ENCODE data around the gene SOBP.

Gene SOBP

DNA sequence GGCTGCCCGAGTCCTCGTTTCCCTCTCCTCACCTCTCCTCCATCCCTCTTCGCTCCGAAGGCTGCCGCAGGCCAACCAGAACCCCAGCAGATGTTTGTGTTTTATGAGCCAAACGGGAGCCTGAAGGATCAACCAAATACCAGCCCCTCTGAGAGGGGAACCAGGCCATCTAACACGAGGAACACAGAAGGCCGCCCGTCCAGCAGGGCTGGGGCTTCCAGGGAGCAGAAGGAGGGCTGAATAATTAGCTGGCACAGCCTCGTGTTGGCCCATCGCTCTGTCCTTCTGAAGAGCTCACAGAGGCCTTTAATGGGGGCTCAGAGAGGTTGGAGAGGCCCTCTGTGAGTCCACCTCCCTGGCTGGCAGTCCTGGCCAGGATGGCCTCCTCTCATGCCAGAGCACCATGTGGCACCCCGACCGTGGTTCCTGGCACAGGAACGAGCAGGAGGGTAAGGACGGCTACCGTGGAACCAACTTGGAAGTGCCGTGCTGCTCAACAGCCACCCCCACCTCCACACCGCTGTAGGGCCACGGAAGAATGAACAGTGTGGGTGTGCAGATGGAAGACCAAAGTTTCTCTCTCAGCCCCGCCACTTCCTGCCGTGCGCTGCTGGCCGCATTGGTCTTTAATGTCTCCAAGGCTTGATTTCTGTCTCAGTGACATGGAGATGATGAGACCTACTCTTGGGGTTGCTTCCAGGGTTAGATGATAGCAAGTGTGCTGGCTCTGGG lies 179.0 kb downstream of the SOBP start:
- H3K4me2 ChIP-seq (ENCODE audit: low read length) = no peak overlapping the region
- H3K4me3 ChIP-seq (ENCODE audit: low read length) = no peak overlapping the region
- H3K27me3 ChIP-seq (ENCODE audit: control insufficient read depth, insufficient read depth, low read length) = no peaks in the 10 kb centered on the region
- H3K9ac ChIP-seq (ENCODE audit: low read depth, low read length) = no peak overlapping the region
- H3K9me3 ChIP-seq (replicated peaks; ENCODE audit: low read length) = no peaks in the 10 kb centered on the region
- H3K4me1 ChIP-seq (ENCODE audit: control insufficient read depth, insufficient read depth, low read length) = peaks cover 27% of the 10 kb centered on the region
- H3K36me3 ChIP-seq (ENCODE audit: insufficient read depth, low read length) = no peaks in the 10 kb centered on the region

DNA sequence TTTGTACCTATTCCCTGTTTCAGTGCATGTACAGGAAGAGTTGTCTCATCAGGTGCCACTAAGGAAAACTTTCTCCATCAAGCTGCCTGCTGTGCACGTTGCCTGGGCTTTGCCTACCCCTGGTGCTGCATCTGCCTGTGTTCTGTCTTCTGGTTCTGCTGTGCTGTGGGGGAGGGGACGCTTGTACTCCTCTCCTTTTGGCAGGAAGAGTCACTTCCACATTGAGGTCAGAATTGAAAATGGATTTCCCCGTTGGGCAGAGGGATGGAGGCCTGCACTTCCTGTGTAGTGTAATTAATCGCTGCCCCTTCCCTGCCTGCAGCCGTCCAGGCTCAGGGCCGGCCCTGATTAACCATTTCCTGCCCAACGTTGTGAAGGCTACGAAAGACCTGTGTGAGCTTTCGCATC lies 180.9 kb downstream of the SOBP start:
- H3K9ac ChIP-seq (ENCODE audit: low read depth, low read length) = no peak overlapping the region
- no peaks in the 10 kb centered on the region for H3K9me3 ChIP-seq (replicated peaks; ENCODE audit: low read length)

DNA sequence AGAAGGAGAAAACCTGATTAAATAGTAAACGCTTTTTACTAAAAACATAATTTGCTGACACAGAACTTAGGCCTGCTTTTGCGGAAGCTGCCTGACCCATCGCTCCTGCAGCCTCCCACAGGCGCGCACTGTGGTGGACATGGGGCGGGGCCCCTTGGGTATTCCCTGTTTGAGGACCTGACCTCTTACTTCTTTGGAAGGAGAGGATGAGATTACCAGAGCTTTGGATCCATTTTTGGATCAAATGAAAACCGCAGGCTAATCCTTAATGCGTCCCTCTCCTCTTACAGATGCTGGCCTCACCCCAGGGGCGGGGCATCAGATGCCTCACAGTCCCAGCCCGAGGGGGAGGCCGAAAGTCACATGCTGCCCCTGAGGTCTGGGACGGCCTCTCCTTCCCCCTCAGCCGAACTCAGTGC lies 183.2 kb downstream of the SOBP start:
- no peak overlapping the region for H3K4me2 ChIP-seq (ENCODE audit: low read length)
- H3K4me1 ChIP-seq (ENCODE audit: control insufficient read depth, insufficient read depth, low read length) = peaks cover 16% of the 10 kb centered on the region
- no peaks in the 10 kb centered on the region for H3K36me3 ChIP-seq (ENCODE audit: insufficient read depth, low read length)
- H3K27me3 ChIP-seq (ENCODE audit: control insufficient read depth, insufficient read depth, low read length) = no peaks in the 10 kb centered on the region
- no peak overlapping the region for H3K9ac ChIP-seq (ENCODE audit: low read depth, low read length)
- no peaks in the 10 kb centered on the region for H3K9me3 ChIP-seq (replicated peaks; ENCODE audit: low read length)
- H3K4me3 ChIP-seq (ENCODE audit: low read length) = no peak overlapping the region

More for the DNA sequence above, 180.9 kb downstream of the SOBP start:
- no peak overlapping the region for H3K4me2 ChIP-seq (ENCODE audit: low read length)
- H3K4me3 ChIP-seq (ENCODE audit: low read length) = no peak overlapping the region
- H3K36me3 ChIP-seq (ENCODE audit: insufficient read depth, low read length) = no peaks in the 10 kb centered on the region
- H3K4me1 ChIP-seq (ENCODE audit: control insufficient read depth, insufficient read depth, low read length) = peaks cover 23% of the 10 kb centered on the region
- H3K27me3 ChIP-seq (ENCODE audit: control insufficient read depth, insufficient read depth, low read length) = no peaks in the 10 kb centered on the region

DNA sequence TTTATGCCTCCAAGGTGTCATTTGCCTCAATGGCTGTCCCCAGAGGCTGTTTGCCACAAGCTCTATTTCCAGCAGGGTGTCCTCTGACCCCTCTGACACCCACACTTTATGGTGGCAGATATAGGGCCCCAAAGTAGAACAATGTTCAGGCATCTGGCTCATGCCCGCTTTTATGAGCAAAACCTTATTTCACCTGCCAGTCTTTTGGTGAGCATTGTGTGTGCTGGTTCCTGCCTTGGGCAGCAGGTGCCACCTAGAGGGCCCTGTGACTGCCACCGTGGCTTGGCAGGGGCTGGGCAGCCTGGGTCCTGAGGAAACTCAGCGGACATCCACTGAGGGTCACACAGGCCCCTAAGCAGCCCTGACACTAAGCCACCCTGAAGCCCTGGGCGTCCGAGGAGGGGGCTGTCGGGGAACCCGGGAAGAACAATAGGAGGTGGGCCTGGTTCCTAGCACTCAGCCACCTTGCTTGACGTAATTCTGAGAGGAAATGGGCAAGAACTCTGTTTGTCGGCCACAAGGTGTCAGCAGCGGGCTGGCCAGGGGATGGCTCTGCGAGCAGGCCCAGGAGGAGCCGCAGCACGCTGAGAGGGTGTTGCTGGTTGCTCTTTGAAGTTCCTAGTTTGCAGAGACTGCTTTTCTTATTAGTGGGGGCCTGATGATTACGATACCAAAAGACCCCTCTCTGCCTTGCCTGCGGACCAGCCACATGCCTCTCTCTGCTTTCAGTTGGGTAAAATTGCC lies 185.2 kb downstream of the SOBP start:
- Histone ChIP-seq H3K4me1 (ENCODE audit: control insufficient read depth, insufficient read depth, low read length) (peaks cover 16% of the 10 kb centered on the region), H3K27me3 (ENCODE audit: control insufficient read depth, insufficient read depth, low read length) (no peaks in the 10 kb centered on the region), H3K4me2 (ENCODE audit: low read length) (peak overlapping the region; percentile 28), H3K9me3 (replicated peaks; ENCODE audit: low read length) (no peaks in the 10 kb centered on the region), H3K36me3 (ENCODE audit: insufficient read depth, low read length) (no peaks in the 10 kb centered on the region), H3K9ac (ENCODE audit: low read depth, low read length) (no peak overlapping the region), H3K4me3 (ENCODE audit: low read length) (no peak overlapping the region)

DNA sequence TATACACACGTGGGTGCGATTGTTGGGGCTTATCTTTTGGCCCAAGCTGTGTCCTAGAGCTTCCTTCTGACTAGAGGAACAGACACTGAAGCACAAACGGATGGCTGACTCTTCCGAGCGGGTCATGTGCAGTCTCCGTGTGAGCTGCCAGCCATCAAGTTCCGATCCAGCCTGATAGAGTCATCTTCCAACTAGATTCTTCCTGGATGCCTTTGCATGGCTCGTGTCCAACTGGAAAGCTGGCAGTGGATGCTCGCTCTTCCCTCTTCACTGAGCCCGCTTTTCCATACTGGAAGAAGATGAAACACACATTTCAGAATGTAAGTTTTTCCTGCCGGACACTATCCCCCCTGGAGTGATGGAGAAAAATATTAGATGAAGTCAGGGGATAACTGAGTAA lies 186.1 kb downstream of the SOBP start:
- H3K4me2 ChIP-seq (ENCODE audit: low read length) = peak overlapping the region; percentile 28
- no peaks in the 10 kb centered on the region for H3K36me3 ChIP-seq (ENCODE audit: insufficient read depth, low read length)
- H3K4me3 ChIP-seq (ENCODE audit: low read length) = no peak overlapping the region
- peaks cover 11% of the 10 kb centered on the region for H3K4me1 ChIP-seq (ENCODE audit: control insufficient read depth, insufficient read depth, low read length)
- H3K9ac ChIP-seq (ENCODE audit: low read depth, low read length) = no peak overlapping the region
- H3K27me3 ChIP-seq (ENCODE audit: control insufficient read depth, insufficient read depth, low read length) = no peaks in the 10 kb centered on the region
- H3K9me3 ChIP-seq (replicated peaks; ENCODE audit: low read length) = no peaks in the 10 kb centered on the region

DNA sequence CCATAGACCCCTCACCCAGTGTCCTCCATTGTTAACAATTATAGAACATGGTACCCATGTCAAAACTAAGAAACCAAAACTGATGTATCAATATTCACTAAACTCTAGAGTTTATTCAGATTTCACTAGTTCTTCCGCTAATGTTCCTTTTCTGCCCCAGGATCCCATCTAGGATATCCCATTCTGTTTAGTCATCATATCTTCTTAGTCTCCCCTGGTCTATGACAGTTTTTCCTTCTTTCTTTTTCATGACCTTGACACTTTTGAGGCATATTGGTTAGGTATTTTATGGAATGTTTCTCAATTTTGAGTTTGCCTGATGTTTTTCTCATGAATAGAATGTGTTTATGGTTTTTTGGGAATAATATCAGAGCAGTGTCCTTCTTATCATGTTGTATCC lies 187.5 kb downstream of the SOBP start:
- H3K4me2 ChIP-seq (ENCODE audit: low read length) = no peak overlapping the region
- no peaks in the 10 kb centered on the region for H3K9me3 ChIP-seq (replicated peaks; ENCODE audit: low read length)
- H3K9ac ChIP-seq (ENCODE audit: low read depth, low read length) = no peak overlapping the region
- H3K4me3 ChIP-seq (ENCODE audit: low read length) = no peak overlapping the region
- H3K27me3 ChIP-seq (ENCODE audit: control insufficient read depth, insufficient read depth, low read length) = no peaks in the 10 kb centered on the region
- peaks cover 9% of the 10 kb centered on the region for H3K4me1 ChIP-seq (ENCODE audit: control insufficient read depth, insufficient read depth, low read length)
- no peaks in the 10 kb centered on the region for H3K36me3 ChIP-seq (ENCODE audit: insufficient read depth, low read length)

DNA sequence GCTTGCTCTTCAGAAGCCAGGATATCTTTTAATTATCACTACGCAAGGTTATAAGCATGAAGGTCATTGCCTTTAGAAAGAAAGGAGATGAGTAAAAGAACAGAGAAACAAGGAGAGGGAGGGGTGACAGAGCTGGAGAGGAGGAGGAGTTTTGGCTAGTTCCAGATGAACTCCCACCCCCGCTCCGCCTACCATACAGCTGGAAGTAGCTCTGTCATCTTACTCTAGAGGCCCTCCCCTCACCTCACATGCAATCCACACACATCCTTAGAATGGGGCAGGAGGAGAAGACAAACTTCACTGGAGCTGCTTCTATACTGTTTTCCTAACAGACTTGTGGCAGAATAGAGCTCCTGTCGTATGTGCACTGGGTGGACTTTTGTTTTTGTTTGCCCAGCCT lies 189.5 kb downstream of the SOBP start:
- H3K9ac ChIP-seq (ENCODE audit: low read depth, low read length) = no peak overlapping the region
- peaks cover 9% of the 10 kb centered on the region for H3K4me1 ChIP-seq (ENCODE audit: control insufficient read depth, insufficient read depth, low read length)
- peaks cover 3% of the 10 kb centered on the region for H3K9me3 ChIP-seq (replicated peaks; ENCODE audit: low read length)
- H3K4me3 ChIP-seq (ENCODE audit: low read length) = no peak overlapping the region
- H3K4me2 ChIP-seq (ENCODE audit: low read length) = no peak overlapping the region
- H3K36me3 ChIP-seq (ENCODE audit: insufficient read depth, low read length) = no peaks in the 10 kb centered on the region
- no peaks in the 10 kb centered on the region for H3K27me3 ChIP-seq (ENCODE audit: control insufficient read depth, insufficient read depth, low read length)

DNA sequence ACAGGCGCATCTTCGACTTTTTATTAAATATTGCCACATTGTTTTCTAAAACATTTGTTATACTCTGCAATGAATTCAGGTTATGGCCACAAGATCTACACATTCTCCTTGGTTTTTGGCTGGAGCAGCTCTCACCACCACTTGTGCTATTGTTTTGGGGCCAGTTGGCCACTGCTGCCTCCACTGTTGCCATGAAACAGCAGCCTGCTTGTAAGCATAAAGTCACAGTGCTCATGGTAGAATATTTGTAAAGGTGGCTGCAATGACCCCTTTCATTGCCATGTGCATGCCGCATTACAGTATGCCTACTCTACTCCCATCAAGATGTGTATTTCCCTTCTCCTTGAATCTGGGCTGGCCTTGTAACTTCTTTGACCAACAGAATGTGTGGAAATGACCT lies 192.8 kb downstream of the SOBP start:
- H3K36me3 ChIP-seq (ENCODE audit: insufficient read depth, low read length) = no peaks in the 10 kb centered on the region
- no peak overlapping the region for H3K9ac ChIP-seq (ENCODE audit: low read depth, low read length)
- H3K27me3 ChIP-seq (ENCODE audit: control insufficient read depth, insufficient read depth, low read length) = no peaks in the 10 kb centered on the region
- H3K9me3 ChIP-seq (replicated peaks; ENCODE audit: low read length) = peaks cover 3% of the 10 kb centered on the region
- H3K4me1 ChIP-seq (ENCODE audit: control insufficient read depth, insufficient read depth, low read length) = no peaks in the 10 kb centered on the region
- no peak overlapping the region for H3K4me3 ChIP-seq (ENCODE audit: low read length)
- no peak overlapping the region for H3K4me2 ChIP-seq (ENCODE audit: low read length)

DNA sequence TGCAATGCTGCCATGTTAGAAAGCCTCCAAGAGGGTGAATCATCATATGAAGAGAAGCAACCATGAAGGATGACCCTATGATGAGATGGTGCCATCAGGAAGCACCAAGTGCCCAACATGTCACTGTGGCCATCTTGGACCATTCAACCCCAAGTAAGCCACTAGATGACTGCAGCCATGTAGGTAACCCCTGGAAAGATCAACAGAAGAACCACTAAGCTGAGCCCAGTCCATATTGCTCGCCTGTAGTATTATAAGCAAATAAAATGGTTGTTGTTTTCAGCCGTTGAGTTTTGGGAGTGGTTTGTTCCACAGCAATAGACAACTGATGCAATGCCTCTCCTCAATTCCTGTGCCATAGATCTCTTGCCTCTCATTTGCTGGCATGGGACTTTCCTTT lies 193.3 kb downstream of the SOBP start:
- Histone ChIP-seq H3K27me3 (ENCODE audit: control insufficient read depth, insufficient read depth, low read length) (no peaks in the 10 kb centered on the region), H3K36me3 (ENCODE audit: insufficient read depth, low read length) (no peaks in the 10 kb centered on the region), H3K4me3 (ENCODE audit: low read length) (no peak overlapping the region), H3K4me2 (ENCODE audit: low read length) (no peak overlapping the region), H3K9me3 (replicated peaks; ENCODE audit: low read length) (peaks cover 3% of the 10 kb centered on the region), H3K9ac (ENCODE audit: low read depth, low read length) (no peak overlapping the region), H3K4me1 (ENCODE audit: control insufficient read depth, insufficient read depth, low read length) (no peaks in the 10 kb centered on the region)

DNA sequence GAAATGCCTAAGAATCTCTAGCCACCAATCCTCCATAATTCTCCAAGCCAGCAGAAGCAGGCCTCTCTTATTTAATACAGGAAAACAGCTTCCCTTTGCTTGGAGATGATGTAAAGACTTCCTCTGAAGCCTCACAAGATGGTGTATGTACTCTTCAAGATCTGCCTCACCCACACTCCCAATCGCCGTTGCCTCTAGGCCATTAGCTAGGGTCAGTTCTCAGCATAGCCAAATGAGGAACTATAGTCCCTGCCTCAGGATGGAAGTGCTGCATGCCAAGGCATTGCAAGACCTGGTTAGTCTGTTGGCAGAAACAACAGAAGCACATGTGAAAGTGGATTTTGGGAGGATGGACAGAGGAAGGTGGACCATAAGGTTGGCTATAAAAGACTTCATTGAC lies 195.1 kb downstream of the SOBP start:
- Histone ChIP-seq H3K9ac (ENCODE audit: low read depth, low read length) (no peak overlapping the region), H3K4me2 (ENCODE audit: low read length) (no peak overlapping the region), H3K36me3 (ENCODE audit: insufficient read depth, low read length) (no peaks in the 10 kb centered on the region), H3K9me3 (replicated peaks; ENCODE audit: low read length) (peaks cover 3% of the 10 kb centered on the region), H3K27me3 (ENCODE audit: control insufficient read depth, insufficient read depth, low read length) (no peaks in the 10 kb centered on the region), H3K4me1 (ENCODE audit: control insufficient read depth, insufficient read depth, low read length) (peaks cover under 1% of the 10 kb centered on the region), H3K4me3 (ENCODE audit: low read length) (no peak overlapping the region)

DNA sequence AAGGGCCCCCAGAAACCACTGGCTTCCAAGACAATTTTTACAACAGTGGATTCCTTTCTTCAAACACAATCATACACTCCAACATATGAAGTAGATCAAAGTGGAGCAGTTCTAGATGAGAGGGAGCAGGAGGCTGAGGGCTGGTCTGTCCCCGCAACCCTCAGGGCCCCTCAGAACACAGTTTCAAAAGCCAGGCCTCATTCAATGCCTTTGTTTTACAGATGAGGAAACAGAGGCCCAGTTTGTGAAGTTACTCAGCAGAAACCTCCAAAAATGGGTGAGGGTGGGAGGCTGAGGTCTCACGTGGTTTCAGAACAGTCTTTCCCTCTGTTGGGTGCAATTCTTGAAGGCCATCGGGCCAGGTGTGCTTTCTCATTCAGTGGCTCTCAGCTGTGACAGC lies 199.3 kb downstream of the SOBP start:
- Histone ChIP-seq H3K27me3 (ENCODE audit: control insufficient read depth, insufficient read depth, low read length) (no peaks in the 10 kb centered on the region), H3K4me1 (ENCODE audit: control insufficient read depth, insufficient read depth, low read length) (peaks cover 27% of the 10 kb centered on the region), H3K4me3 (ENCODE audit: low read length) (no peak overlapping the region), H3K36me3 (ENCODE audit: insufficient read depth, low read length) (no peaks in the 10 kb centered on the region), H3K4me2 (ENCODE audit: low read length) (no peak overlapping the region), H3K9ac (ENCODE audit: low read depth, low read length) (no peak overlapping the region), H3K9me3 (replicated peaks; ENCODE audit: low read length) (no peaks in the 10 kb centered on the region)
